HG02981 (cell line): ENCODE data around the gene SBK3.
"Not testable (repeated sequence)": the region's sequence is repeated elsewhere in the genome, so short reads cannot be mapped to it uniquely, and the experiment has no call there.

Experiments used
- ATAC-seq: cut with Tn5 transposase; IDR thresholded peaks from one replicate; pipeline ENCODE4 v1.9.1; 2021; ENCODE audit warnings: mild to moderate bottlenecking, moderate library complexity; ENCODE audit not compliant: unreplicated experiment

The SBK3 gene

GRCh38 chr19:55545443-55545842, at the start of gene SBK3:
Gene SBK3 (minus strand): TSS chr19:55545543. CDS start chr19:55545543, 0 bp downstream.
- no peak for ATAC-seq

GRCh38 chr19:55593096-55593772, 47.9 kb upstream of the SBK3 start:
- no peak for ATAC-seq

GRCh38 chr19:55592391-55593090, 47.2 kb upstream of the SBK3 start:
- ATAC-seq: no peak

GRCh38 chr19:55591555-55591954, 46.2 kb upstream of the SBK3 start:
- no peak for ATAC-seq

- no peak for ATAC-seq
These were observed 45.3 kb upstream of the SBK3 start for GRCh38 chr19:55590617-55591016.

GRCh38 chr19:55590109-55590508, 44.8 kb upstream of the SBK3 start:
- ATAC-seq: no peak

GRCh38 chr19:55588738-55589137, 43.4 kb upstream of the SBK3 start:
- no peak for ATAC-seq

- ATAC-seq: peak; percentile 89
These were observed 41.8 kb upstream of the SBK3 start for GRCh38 chr19:55586976-55587668.

- no peak for ATAC-seq
These were observed 40.5 kb upstream of the SBK3 start for GRCh38 chr19:55585658-55586339.

GRCh38 chr19:55584871-55585270, 39.5 kb upstream of the SBK3 start:
- ATAC-seq: no peak

- ATAC-seq: not testable (repeated sequence)
These were observed 38.6 kb upstream of the SBK3 start for GRCh38 chr19:55583897-55584296.

GRCh38 chr19:55582284-55582683, 36.9 kb upstream of the SBK3 start:
- ATAC-seq: not testable (repeated sequence)

- ATAC-seq: no peak
These were observed 36.5 kb upstream of the SBK3 start for GRCh38 chr19:55581823-55582223.

GRCh38 chr19:55581145-55581822, 35.9 kb upstream of the SBK3 start:
- no peak for ATAC-seq

GRCh38 chr19:55580628-55581144, 35.3 kb upstream of the SBK3 start, which contains the start of gene ZNF579:
Gene ZNF579 (minus strand): TSS chr19:55580848. CDS start chr19:55579639, 1,209 bp downstream.
- no peak for ATAC-seq

- ATAC-seq: no peak
These were observed 34.7 kb upstream of the SBK3 start for GRCh38 chr19:55579766-55580621.

- no peak for ATAC-seq
These were observed 33.7 kb upstream of the SBK3 start for GRCh38 chr19:55578761-55579747.

GRCh38 chr19:55578031-55578760, 32.9 kb upstream of the SBK3 start:
- no peak for ATAC-seq
